T-helper 1 cell treated with Interleukin-12 subunit alpha and Interleukin-12 subunit beta and Interleukin-4 antibody, amounts not matched to agents 30 ng/mL and 1 ng/mL, for 36 hours (primary cell): ENCODE results near the gene NELL1. TPM values are rescaled to one million over a fixed set of nuclear protein-coding genes. Genes with fewer than 3 reads are reported as not detected.

Source experiments
- intact Hi-C: fragments of 100-400 bp; cut with micrococcal nuclease; formaldehyde crosslinking; loops from one replicate; pipeline ENCODE4 v1.15.1; 2024
- total RNA-seq: library from RNA; stranded (reverse); gene quantifications from 2 replicates; pipeline ENCODE4 v1.2.3, GENCODE V29; 2022

The NELL1 gene
- total RNA-seq, 1 donor from 2014 or later, result not detected

DNA sequence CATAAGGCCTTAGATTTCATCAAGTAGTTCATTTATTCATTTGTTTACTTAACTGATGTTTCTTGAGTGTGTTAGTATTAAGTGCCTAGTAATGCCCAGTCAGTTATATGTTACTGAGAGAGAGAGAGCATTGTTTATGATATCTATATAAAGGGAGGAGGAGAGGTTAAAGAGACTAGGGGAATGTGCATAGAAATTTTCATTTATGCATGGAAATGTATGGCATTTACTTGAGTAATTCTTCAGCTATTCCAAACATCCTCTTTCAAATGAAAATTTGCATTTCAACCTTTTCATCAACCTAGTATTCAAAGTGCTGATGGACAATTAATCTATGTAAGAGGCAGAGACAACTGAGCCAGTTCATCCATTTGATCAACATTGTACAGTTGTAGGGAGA, 199.7 kb downstream of the NELL1 start:
- intact Hi-C loops, result no loop called here

DNA sequence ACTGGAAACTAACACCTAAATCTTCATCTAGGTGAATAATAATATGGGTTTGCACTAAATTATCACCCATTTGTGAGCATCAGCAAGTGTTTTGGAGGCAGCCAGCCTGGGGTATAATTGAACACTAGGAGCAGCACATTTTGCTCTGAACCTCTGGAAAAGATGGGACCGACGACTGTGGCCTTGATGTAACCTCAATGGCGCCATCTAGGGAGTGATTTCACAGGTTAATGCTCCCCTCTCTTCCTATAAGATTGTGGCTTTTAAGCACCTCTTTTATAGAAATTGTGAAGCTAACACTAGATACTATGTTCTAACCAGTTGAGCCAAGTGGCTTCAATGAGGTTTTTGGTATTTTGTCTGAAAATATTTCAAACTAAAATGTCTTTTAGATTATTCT, 203.7 kb downstream of the NELL1 start:
- intact Hi-C loops, result no loop called here

DNA sequence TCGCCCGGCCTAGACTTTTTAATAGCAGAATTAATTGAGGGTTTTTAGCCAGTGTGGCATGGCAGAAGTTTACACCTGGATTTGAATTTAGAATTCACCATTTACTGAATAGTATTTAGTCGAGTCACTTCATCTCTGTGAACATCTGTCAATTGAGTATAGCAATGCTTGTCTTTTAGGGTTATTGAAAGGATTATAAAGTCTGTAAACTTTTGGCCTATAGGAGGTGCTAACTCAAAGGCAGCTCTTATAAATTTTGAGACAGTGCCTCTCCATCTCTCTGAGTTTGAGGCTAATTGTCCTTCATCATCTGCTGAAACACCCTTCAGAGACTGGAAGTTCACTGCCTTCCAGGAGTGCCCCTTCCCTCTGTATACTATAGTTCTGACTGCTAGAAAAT, 205.0 kb downstream of the NELL1 start:
- intact Hi-C loops, result no loop called here

DNA sequence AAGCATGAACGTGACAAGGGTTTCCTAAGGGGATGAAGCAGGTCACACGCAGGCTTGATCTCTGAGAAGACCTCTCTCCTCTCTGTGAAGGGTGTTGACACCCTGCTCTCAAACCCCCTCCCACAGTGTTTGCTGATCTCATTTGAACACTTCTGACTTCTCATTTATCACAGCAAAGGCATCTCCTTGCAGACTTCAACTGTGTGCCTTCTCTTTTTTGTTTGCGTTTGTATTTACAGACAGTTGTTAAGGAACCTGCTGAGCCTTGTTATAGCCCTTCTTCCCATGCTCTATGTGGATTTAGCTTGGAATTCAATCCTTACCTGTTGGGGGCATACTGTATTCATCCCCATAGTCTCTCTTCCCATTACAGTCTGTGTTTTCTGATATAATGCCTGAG, 206.5 kb downstream of the NELL1 start:
- intact Hi-C loops, result no loop called here

DNA sequence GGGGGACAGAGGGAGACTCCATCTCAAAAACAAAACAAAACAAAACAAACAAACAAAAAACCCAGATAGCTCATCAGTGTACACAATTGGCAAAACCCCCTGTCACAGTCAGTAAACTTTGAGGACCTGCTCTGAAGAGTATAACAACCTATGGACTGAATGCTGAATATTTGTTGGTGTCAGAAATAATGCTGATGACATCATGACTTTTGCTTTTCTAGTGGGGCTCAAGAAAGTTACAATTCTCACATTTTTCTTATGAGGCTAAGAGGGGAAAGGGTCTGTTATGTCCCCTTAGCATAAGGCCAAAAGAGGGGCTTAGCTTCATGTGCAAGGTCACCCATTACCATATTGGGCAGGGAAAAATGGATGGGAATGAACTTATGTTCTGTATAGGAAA, 207.4 kb downstream of the NELL1 start:
- intact Hi-C loops, result no loop called here

DNA sequence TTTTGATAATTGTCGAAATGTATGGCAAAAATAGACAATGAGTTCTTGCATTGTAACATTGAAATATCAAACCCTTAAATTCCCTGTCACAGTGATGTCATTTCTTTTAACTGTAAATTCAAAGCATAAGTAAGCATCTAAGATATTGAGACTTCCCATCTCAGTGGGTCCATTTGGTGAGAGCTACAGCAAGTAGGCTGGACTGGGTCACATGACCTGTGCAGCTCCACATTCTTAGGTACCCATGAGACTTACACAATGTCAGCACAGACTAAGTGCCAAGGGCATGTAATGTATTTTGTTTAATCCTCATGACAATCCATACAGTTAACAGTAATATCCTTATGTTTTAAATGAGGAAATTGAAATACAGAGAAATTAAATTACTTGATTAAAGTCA, 210.7 kb downstream of the NELL1 start:
- intact Hi-C loops, result no loop called here

DNA sequence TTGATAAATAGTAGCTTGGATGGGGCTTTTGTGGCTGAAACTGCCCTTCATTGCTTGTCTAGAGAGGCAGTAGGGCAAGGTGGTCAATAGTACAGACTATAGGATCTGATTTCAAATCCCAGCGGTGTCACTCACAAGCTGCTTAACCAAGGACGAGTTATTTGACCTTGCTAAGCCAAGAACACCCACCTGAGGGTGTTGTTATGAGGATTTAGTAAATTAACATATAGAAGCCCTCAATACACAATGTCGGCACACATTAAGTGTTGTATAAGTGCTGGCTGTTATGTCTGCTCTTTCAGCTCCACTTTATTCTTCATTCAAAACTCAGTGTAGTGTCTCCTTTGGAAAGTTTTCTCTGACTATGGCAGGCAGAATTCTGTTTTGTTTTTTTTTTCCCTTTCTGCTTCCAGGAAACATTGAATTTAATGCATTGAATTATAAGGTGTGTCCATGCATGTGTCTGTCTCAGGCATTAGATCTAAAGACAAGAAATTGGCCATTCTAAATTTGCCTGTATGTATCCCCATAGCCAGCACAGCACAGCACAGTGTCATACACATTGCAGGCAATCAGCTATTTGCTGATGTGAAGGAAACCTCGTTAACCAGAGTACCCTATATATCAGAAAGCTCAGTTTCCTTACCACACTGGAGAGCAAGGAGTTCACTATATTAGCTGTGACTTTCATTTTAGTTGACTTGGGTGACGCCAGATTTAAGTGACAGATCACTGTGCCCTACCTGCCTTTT, 212.1 kb downstream of the NELL1 start:
- intact Hi-C loops, result no loop called here

DNA sequence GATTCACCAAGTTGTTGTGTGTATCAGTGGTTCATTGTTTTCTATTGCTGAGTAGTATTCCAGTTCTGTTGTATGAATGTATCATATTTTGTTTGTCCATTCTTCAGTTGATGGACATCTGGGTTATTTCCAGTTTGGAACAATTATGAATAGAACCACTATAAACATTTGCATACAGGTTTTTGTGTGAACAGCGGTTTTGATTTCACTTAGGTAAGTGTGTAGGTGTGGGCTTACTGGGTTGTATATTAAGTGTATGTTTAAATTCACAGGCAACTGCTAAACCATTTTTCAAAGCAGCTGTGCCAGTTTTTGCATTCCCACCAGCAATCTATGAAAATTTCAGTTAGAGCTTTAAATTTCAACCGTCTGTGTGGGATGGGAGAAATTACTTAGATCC, 217.8 kb downstream of the NELL1 start:
- intact Hi-C loops, result no loop called here

DNA sequence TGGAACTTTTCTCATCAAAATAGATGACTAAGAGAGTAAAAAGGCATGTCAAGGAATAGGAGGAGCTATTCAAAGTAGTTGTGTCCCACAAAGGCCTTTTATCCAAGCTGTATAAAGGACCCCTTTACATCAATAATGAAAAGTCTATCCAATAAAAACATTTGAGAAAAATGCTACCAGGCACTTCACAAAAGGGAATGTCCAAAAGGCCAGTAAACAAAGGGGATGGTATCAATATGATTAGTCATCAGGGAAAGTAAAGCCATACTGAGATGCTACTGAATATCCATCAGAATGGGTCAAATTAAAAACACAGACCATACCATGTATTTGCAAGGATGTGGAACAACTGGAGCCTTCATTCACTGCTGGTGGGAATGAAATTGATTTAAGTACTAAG, 224.9 kb downstream of the NELL1 start:
- intact Hi-C loops, result no loop called here

DNA sequence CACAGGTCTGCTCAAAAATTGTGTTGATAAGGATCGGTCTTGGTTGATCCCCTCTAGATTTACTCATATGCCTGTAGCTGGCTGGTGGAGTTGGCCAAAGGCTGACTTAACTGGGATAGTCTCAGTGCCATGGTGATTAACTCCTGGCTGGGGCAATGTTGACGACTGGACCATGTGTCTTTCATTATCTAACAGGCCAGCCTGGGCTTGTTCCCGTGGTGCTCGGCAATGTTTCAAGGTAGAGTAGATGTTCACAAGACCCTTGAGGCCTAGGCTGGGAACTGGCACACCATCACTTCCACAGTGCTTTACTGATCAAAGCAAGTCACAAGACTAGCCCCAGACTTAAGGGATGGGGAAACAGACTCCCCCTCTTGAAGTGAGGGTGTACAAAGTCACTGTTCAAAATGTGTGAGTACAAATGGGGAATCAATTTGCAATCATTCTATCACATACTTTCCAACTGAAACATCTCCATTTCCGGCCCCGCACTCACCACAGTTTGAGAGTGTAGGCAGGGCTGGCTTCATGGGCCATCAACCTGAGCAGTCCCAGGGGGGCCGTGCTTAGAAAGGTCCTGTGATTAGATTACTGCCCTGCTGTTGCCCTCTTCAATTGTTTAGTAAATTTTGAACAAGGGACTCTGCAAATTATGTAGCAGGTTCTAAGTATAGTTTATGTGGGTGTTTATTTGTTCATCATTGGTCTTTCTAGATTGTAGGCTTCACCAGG, 240.8 kb downstream of the NELL1 start:
- intact Hi-C loops, result no loop called here

DNA sequence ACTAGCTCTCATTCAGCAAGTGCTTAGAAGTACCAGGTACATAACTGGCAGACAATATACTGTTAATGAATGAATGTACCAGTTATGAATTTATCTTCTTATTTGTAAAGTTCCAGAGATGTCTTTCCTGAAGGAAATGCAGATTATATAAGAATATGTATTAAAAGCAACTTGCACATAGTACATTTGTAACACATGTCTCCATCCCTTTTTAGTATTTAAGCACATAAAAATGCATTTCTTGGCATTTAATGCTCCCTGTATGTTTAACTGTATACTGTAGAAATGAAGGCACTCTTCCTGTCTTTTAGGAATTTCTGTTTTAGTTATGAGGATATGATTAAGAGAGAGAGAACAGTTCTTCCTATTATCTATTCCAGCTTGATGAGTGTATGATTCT, 241.3 kb downstream of the NELL1 start:
- intact Hi-C loops, result no loop called here

DNA sequence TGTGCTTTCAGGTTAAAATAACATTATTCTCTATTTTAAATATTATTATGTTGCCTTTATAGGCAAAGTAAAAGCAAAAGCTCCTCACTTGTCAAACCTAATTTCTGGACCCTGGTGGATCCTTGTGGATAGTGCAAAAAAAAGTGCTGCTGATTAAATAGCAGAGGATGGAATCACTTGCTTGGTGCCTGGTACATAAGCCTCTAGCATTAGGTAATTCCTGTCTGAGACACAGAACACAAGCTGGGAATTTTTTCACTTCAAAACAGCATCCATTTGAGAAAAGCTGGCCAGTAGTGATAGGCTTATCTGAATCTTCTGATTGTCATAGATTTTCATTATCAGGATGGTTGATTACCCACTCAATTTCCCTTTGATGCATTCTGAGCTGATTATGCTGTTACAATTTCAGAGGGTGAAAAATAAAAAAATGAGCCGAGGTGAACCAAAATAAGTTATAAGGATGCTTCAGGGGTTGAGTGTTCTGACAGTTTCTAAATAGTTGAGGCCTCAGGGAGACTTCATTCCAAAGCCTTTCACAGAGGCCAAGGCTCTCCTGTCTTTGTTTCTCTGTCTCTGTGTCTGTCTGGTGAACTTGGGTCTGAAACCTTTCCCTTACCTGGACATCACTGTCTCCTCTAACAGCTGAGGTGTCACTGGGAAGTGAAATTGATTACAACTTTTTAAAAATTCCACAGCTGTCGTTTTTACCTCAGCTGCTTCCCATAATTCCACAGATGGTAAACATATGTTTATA, 242.9 kb downstream of the NELL1 start:
- intact Hi-C loops, result no loop called here

DNA sequence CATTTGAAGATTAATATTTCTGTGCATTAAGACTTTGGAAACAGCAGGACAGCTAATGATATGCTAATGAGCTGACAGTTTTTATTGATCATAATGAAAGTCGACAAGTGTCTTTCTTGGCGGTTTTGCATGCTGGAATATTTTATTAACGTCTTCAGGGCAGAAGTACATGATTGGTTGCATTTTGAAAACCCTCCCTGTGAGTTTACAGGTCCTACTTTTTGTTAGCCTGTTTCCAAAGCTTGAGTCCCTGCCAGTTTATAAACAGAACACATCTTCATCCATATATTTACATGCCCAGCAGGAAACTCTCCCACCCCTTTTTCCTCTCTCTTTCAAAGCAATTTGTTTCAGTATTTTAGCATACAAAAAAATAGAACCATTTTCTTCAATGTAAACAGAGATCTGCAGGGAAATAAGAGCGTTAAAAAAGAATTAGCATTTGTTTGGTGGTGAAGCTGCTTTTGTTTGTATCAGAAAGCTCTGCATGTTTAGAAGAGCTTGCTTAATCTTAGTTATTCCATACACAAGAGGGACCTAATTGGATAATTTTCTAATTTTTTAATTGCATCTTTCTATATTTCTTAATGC, 243.6 kb downstream of the NELL1 start:
- intact Hi-C loops, result no loop called here

DNA sequence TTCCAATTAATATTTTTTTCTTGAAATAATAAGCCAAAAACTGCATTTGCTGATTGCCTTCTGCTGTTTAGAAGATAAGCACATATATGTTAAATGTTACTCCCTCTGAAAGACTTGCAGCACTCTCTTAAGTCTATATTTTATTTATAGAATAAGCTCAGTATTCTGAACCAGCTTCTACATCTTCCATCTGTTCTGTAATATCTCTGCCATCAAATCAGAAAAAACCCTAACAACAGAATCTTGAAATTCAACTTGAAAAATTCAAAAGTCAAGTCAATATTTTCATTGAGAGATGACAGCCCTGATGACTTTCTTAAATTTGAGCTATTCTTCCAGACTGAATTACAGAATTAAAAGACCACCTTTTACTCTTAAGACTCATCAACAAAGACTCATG, 247.9 kb downstream of the NELL1 start:
- intact Hi-C loops, result no loop called here

DNA sequence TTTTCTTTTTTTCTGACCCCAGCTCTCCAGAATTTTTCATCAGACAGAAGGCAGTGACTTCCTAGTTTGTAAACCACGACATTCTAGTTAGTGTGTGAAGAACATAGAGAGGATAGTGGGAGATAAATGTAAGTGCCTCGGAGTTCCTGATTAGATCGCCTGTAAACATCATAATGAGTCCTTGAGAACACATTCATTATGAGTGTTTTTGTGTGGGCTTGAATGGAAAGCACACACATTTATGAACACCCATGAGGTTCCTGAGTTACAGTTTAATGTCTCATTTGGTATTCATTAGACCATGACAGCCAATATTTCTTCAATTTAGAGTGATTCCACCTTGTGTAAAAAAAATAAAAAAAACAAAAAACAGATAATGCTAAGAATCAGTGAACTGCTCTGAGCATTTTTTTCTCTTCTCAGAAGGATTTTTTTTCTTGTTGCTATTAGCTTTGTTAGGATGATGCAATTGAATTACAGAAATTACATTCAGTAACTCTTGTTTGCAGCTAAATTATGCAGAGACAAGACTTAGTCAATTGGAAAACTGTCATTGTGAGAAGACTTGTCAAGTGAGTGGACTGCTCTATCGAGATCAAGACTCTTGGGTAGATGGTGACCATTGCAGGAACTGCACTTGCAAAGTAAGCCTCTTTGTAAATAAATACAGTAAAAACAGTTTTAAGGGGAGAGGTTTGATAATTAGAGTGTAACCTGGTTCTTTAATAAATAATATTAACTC, 257.6 kb downstream of the NELL1 start:
- intact Hi-C loops, result no loop called here

DNA sequence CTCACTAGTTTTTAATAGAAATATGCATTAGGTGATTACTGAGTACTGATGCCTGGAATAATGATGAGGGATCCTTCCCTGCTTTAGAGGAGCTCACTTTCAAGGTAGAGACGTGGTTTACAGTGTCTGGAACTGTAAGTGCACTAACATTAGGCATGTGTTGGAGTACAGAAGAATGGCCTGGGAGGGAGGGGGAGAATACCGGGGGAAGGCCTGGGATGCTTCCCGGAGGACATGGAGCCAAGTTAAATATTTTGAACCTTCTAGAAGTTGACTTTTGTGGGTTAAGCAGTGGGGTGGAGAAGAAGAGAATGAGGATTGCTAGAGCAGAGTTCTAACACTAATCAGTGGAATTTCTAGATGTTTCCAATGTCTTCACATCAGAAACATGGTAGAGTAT, 261.6 kb downstream of the NELL1 start:
- intact Hi-C loops, result no loop called here

DNA sequence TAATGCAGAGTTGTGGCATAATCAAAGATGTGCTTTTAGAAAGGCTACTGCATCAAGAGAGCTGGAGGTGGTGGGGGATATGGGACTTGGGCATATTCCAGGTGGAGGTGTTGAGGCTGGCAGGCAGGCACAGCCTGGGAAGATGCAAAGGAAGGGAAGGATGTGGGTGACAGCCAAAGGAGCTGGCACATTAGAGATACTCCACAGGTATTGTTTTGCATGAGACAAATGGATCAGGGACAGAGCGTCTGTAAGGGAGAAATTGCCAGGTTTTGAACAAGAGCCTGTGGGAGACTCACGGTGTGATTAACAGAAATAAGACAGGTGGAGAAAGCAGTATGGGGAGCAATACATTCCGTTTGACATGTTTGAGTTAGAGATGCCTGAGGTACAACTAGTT, 263.7 kb downstream of the NELL1 start:
- intact Hi-C loops, result no loop called here

DNA sequence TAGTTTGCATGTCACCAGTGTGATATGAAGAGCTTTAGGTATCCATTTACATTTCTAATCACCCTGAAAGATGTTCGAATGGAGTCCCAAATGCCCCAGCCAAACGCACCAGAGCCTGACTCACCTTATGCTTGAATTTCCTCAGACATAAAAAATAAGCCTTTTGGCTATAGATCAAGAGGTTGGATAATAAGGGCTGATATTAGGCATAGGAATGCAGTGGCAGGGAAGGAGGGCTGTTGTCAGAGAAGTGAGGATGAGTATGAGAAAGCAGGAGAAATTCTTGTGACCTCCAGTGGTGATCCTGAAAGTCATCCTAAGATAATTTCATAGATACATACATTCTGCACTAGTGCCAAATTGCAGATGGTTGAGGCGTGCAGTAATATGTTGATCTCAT, 264.6 kb downstream of the NELL1 start:
- intact Hi-C loops, result no loop called here

DNA sequence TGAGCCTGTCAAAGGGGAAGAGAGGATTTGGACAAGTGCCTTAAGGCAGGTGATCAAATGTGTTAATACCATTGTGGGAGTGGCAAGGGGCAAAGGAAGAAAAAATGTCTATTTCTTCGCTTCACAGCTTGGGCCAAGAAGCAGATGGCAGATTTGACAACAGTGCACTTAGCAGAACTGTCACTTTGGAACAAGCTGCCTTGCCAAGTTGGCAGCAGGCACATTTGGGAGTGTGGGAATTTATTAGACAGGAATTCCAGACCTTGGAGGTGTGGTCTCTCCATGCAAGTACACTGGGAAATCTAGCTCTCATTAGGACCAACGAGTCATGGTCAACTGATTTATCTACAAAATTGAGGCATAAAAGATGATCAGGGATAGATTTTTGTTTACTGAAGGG, 265.1 kb downstream of the NELL1 start:
- intact Hi-C loops, result no loop called here

DNA sequence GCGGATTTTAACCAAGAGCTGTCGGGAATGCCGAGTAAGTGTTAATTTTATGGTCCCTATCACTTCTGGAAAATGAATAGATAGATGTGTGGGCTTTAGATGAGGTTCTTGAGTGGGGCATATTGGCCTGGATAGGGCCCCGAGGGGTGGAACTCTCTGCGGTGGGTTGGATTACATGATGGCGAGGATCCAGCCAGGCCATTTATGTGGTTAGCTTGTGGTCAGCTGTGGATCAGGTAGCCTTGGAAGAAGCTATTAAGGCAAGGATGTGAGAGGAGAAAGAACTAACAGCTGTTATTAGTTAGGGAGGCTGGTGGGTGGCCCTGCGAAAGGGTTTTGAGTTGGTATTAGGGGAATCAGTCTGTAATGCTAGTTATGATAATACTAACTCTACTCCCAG, 268.4 kb downstream of the NELL1 start:
- intact Hi-C loops, result no loop called here

DNA sequence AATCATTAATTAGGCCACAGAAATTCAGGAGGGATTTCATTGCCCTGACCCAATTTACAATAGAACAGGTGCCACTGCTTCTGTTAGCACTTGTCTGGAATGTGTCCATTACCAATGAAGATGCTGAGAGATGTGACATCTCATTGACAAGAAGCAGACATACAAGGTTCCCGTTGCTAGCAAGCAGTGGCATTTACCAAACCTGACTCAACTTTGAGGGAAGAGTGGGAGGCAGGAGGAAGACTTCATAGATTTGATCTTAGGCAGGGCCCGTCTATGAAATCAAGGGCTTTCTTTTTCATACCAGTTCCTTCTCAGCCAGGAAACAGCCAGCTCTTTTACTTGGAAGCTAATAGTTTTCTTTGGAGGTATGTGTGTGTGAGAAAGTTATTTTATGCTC, 280.2 kb downstream of the NELL1 start:
- intact Hi-C loops, result no loop called here
